Measurements from ENCODE around the gene MLXIP.

MLXIP gene

DNA sequence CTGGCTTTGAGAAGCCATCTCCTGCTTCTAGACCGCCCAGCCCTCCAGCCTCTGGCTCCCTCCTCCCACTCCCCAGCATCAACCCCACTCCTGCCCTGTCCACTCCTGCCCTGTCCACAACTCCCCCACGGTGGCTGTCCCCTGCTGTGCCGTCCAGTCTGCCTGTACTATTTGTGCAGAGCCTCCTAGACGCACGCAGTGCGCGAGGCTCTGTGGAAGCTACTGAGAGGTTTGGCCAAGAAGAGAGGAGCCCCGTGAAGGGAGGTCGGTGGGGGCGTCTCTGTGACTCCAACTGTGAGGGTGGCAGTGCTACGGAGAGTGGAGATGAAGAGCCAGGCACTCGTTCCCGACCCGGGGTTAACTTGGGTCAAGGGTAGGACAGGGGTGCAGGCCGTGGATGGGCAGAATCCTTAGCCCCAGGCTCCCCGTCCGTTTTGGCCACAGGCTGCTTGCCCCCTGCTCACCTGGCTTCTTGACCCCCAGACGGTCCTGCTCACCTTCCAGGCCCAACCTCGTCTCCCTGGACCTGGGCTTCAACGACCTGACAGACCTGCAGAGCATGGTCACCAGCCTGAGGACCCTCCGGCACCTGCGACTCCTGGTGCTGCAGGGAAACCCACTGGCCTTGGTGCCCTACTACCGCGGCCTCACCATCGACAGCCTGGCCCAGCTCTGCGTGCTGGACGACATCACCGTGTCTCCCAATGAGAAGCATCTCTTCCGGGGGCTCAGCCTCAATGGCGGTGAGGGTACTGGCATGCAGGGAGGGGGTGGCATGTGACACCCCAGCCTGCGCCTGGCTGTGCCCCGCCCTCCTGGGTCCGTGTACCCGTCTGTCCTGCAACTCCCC is 111.3 kb downstream of the MLXIP start:
- DNase-seq, result no peak

GRCh38 chr12:122190842-122191668 is 112.5 kb downstream of the MLXIP start:
- peak; percentile 31 for DNase-seq

GRCh38 chr12:122192441-122192840 is 113.9 kb downstream of the MLXIP start:
- DNase-seq, result no peak

GRCh38 chr12:122194804-122195203 is 116.2 kb downstream of the MLXIP start:
- no peak for DNase-seq

GRCh38 chr12:122195405-122195804 is 116.8 kb downstream of the MLXIP start:
- no peak for DNase-seq

All from NCI-H2107 (cell line).